HEK293T (cell line): ENCODE measurements around the gene REV1.

Experiments used
- ARNT ChIP-seq: fragments of 450-650 bp; IDR thresholded peaks from 2 replicates; pipeline ENCODE4 v1.6.1; 2017; ENCODE audit warnings: mild to moderate bottlenecking
- ELF4 ChIP-seq: fragments of 450-650 bp; IDR thresholded peaks from 2 replicates; pipeline ENCODE4 v1.6.1; 2017; ENCODE audit warnings: antibody characterized with exemption
- FOXA1 ChIP-seq: fragments of 450-650 bp; IDR thresholded peaks from 2 replicates; pipeline ENCODE4 v1.6.1; 2016; ENCODE audit warnings: mild to moderate bottlenecking
- FOXK2 ChIP-seq: fragments of 450-650 bp; IDR thresholded peaks from 2 replicates; pipeline ENCODE4 v1.6.1; 2016; ENCODE audit warnings: mild to moderate bottlenecking
- FOXM1 ChIP-seq: fragments of 450-650 bp; IDR thresholded peaks from 2 replicates; pipeline ENCODE4 v1.6.1; 2017; ENCODE audit warnings: mild to moderate bottlenecking, borderline replicate concordance
- SP1 ChIP-seq: fragments of 450-650 bp; IDR thresholded peaks from 2 replicates; pipeline ENCODE4 v1.6.1; 2017
- TARDBP ChIP-seq: fragments of 450-650 bp; IDR thresholded peaks from 2 replicates; pipeline ENCODE4 v1.6.1; 2016

GRCh38 chr2:99436874-99437273, 52.9 kb downstream of the REV1 start:
- no peak for TF ChIP-seq FOXK2
- no peak for TF ChIP-seq ARNT
- no peak for TF ChIP-seq ELF4
- TF ChIP-seq FOXM1 = no peak
- TF ChIP-seq TARDBP = no peak
- no peak for TF ChIP-seq FOXA1
- no peak for TF ChIP-seq SP1
